ENCODE measurements around the gene TGFB1I1. TPM values are rescaled to one million over a fixed set of nuclear protein-coding genes. Genes with fewer than 3 reads are reported as not detected.

The TGFB1I1 gene
- total RNA-seq, 2 donors from 2014 or later: 2.7 to 5.6 TPM

GRCh38 chr16:31459687-31460581, 12.0 kb upstream of the TGFB1I1 start:
- Mint-ChIP-seq H3K9me3 (no peaks in the 10 kb centered on the region), H3K4me3 (peak overlapping the region; percentile 95), H3K27ac (peak overlapping the region; percentile 96), H3K4me1 (peaks cover 17% of the 10 kb centered on the region), H3K36me3 (ENCODE audit: low read depth) (peaks cover 45% of the 10 kb centered on the region), H3K27me3 (no peaks in the 10 kb centered on the region)
- peak; percentile 85 for ATAC-seq (replicated peaks)

- Mint-ChIP-seq H3K27ac (peak overlapping the region; percentile 96), H3K4me3 (peak overlapping the region; percentile 95), H3K9me3 (no peaks in the 10 kb centered on the region), H3K27me3 (no peaks in the 10 kb centered on the region), H3K36me3 (ENCODE audit: low read depth) (peaks cover 45% of the 10 kb centered on the region), H3K4me1 (peaks cover 15% of the 10 kb centered on the region)
- no peak for ATAC-seq (replicated peaks)
These were observed 11.4 kb upstream of the TGFB1I1 start for GRCh38 chr16:31460582-31461002.

GRCh38 chr16:31461201-31461920, 10.6 kb upstream of the TGFB1I1 start:
- Mint-ChIP-seq H3K4me3 (peak overlapping the region; percentile 95), H3K4me1 (peaks cover 10% of the 10 kb centered on the region), H3K9me3 (no peaks in the 10 kb centered on the region), H3K27me3 (no peaks in the 10 kb centered on the region), H3K36me3 (ENCODE audit: low read depth) (peaks cover 41% of the 10 kb centered on the region), H3K27ac (peak overlapping the region; percentile 77)
- ATAC-seq (replicated peaks): no peak

GRCh38 chr16:31461921-31462804, 9.8 kb upstream of the TGFB1I1 start:
- peak overlapping the region; percentile 30 for H3K27ac Mint-ChIP-seq

GRCh38 chr16:31464348-31464769, 7.6 kb upstream of the TGFB1I1 start:
- H3K36me3 Mint-ChIP-seq (ENCODE audit: low read depth): peaks cover 22% of the 10 kb centered on the region
- H3K4me1 Mint-ChIP-seq: peaks cover 10% of the 10 kb centered on the region
- no peaks in the 10 kb centered on the region for H3K9me3 Mint-ChIP-seq
- H3K27ac Mint-ChIP-seq: no peak overlapping the region
- H3K27me3 Mint-ChIP-seq: no peaks in the 10 kb centered on the region
- no peak for ATAC-seq (replicated peaks)
- no peak overlapping the region for H3K4me3 Mint-ChIP-seq

More at GRCh38 chr16:31461921-31462804, 9.8 kb upstream of the TGFB1I1 start:
- Mint-ChIP-seq H3K4me1 (peaks cover 10% of the 10 kb centered on the region), H3K9me3 (no peaks in the 10 kb centered on the region), H3K4me3 (no peak overlapping the region), H3K36me3 (ENCODE audit: low read depth) (peaks cover 41% of the 10 kb centered on the region), H3K27me3 (no peaks in the 10 kb centered on the region)
- no peak for ATAC-seq (replicated peaks)

GRCh38 chr16:31464781-31465260, 7.1 kb upstream of the TGFB1I1 start:
- Mint-ChIP-seq H3K4me1 (peaks cover 10% of the 10 kb centered on the region), H3K27ac (no peak overlapping the region), H3K36me3 (ENCODE audit: low read depth) (peaks cover 20% of the 10 kb centered on the region), H3K9me3 (no peaks in the 10 kb centered on the region), H3K27me3 (no peaks in the 10 kb centered on the region), H3K4me3 (no peak overlapping the region)
- ATAC-seq (replicated peaks): no peak

GRCh38 chr16:31465788-31466370, 6.1 kb upstream of the TGFB1I1 start:
- Mint-ChIP-seq H3K27ac (no peak overlapping the region), H3K36me3 (ENCODE audit: low read depth) (peaks cover 20% of the 10 kb centered on the region), H3K9me3 (no peaks in the 10 kb centered on the region), H3K4me3 (no peak overlapping the region), H3K4me1 (peaks cover 5% of the 10 kb centered on the region), H3K27me3 (no peaks in the 10 kb centered on the region)
- no peak for ATAC-seq (replicated peaks)

GRCh38 chr16:31466381-31466841, 5.5 kb upstream of the TGFB1I1 start:
- no peak overlapping the region for H3K27ac Mint-ChIP-seq
- H3K27me3 Mint-ChIP-seq: no peaks in the 10 kb centered on the region
- H3K9me3 Mint-ChIP-seq: no peaks in the 10 kb centered on the region
- H3K36me3 Mint-ChIP-seq (ENCODE audit: low read depth): peaks cover 20% of the 10 kb centered on the region
- no peak overlapping the region for H3K4me3 Mint-ChIP-seq
- ATAC-seq (replicated peaks): no peak
- H3K4me1 Mint-ChIP-seq: no peaks in the 10 kb centered on the region

- H3K27ac Mint-ChIP-seq: no peak overlapping the region
- H3K36me3 Mint-ChIP-seq (ENCODE audit: low read depth): peaks cover 20% of the 10 kb centered on the region
- H3K27me3 Mint-ChIP-seq: no peaks in the 10 kb centered on the region
- no peak for ATAC-seq (replicated peaks)
- no peaks in the 10 kb centered on the region for H3K9me3 Mint-ChIP-seq
- H3K4me1 Mint-ChIP-seq: no peaks in the 10 kb centered on the region
- no peak overlapping the region for H3K4me3 Mint-ChIP-seq
These were observed 4.7 kb upstream of the TGFB1I1 start for GRCh38 chr16:31467151-31467773.

- peaks cover 17% of the 10 kb centered on the region for H3K36me3 Mint-ChIP-seq (ENCODE audit: low read depth)
- no peaks in the 10 kb centered on the region for H3K9me3 Mint-ChIP-seq
- H3K27ac Mint-ChIP-seq: no peak overlapping the region
- H3K4me3 Mint-ChIP-seq: no peak overlapping the region
- H3K27me3 Mint-ChIP-seq: peaks cover 4% of the 10 kb centered on the region
- ATAC-seq (replicated peaks): no peak
- no peaks in the 10 kb centered on the region for H3K4me1 Mint-ChIP-seq
These were observed 4.1 kb upstream of the TGFB1I1 start for GRCh38 chr16:31467858-31468257.

GRCh38 chr16:31470615-31471014, 1.3 kb upstream of the TGFB1I1 start:
- Mint-ChIP-seq H3K27me3 (peaks cover 4% of the 10 kb centered on the region), H3K4me1 (no peaks in the 10 kb centered on the region), H3K27ac (no peak overlapping the region), H3K4me3 (no peak overlapping the region), H3K36me3 (ENCODE audit: low read depth) (peaks cover 2% of the 10 kb centered on the region), H3K9me3 (no peaks in the 10 kb centered on the region)
- no peak for ATAC-seq (replicated peaks)

GRCh38 chr16:31471241-31471874, 594 bp upstream of the TGFB1I1 start:
- Mint-ChIP-seq H3K9me3 (no peaks in the 10 kb centered on the region), H3K4me1 (peaks cover 2% of the 10 kb centered on the region), H3K4me3 (peak overlapping the region; percentile 3), H3K36me3 (ENCODE audit: low read depth) (no peaks in the 10 kb centered on the region), H3K27ac (no peak overlapping the region), H3K27me3 (peaks cover 4% of the 10 kb centered on the region)
- ATAC-seq (replicated peaks): no peak

GRCh38 chr16:31472709-31473203, 804 bp downstream of the TGFB1I1 start:
- Mint-ChIP-seq H3K4me1 (peaks cover 5% of the 10 kb centered on the region), H3K27me3 (peaks cover 4% of the 10 kb centered on the region), H3K36me3 (ENCODE audit: low read depth) (no peaks in the 10 kb centered on the region), H3K4me3 (peak overlapping the region; percentile 54), H3K9me3 (no peaks in the 10 kb centered on the region), H3K27ac (peak overlapping the region; percentile 50)
- peak; percentile 44 for ATAC-seq (replicated peaks)

All from activated T-helper 17 cell treated with anti-CD3 and anti-CD28 coated beads, Interleukin-2, amount 50 U/mL, for 72 hours (primary cell).